GM21717 (cell line): ENCODE data around the gene CHD6.
"Not testable (repeated sequence)": the region's sequence is repeated elsewhere in the genome, so short reads cannot be mapped to it uniquely, and the experiment has no call there.

Experiments
- ATAC-seq: cut with Tn5 transposase; IDR thresholded peaks from one replicate; pipeline ENCODE4 v1.9.1; 2021; ENCODE audit warnings: mild to moderate bottlenecking, moderate library complexity; ENCODE audit not compliant: unreplicated experiment

CHD6 gene

GRCh38 chr20:41551011-41551705 lies 67.0 kb downstream of the CHD6 start:
- no peak for ATAC-seq

- ATAC-seq, result no peak
Measured at GRCh38 chr20:41547221-41547620, 71.0 kb downstream of the CHD6 start.

- ATAC-seq, result no peak
Measured at GRCh38 chr20:41546535-41546934, 71.6 kb downstream of the CHD6 start.

GRCh38 chr20:41544472-41544871 lies 73.7 kb downstream of the CHD6 start:
- ATAC-seq, result no peak

GRCh38 chr20:41540918-41541317 lies 77.3 kb downstream of the CHD6 start:
- ATAC-seq, result no peak

- no peak for ATAC-seq
Measured at GRCh38 chr20:41540459-41540858, 77.7 kb downstream of the CHD6 start.

GRCh38 chr20:41538810-41539596 lies 79.2 kb downstream of the CHD6 start:
- no peak for ATAC-seq

GRCh38 chr20:41537865-41538264 lies 80.3 kb downstream of the CHD6 start:
- no peak for ATAC-seq

- not testable (repeated sequence) for ATAC-seq
Measured at GRCh38 chr20:41535551-41535950, 82.6 kb downstream of the CHD6 start.

- ATAC-seq, result no peak
Measured at GRCh38 chr20:41534842-41535241, 83.3 kb downstream of the CHD6 start.

- ATAC-seq, result no peak
Measured at GRCh38 chr20:41534170-41534569, 84.0 kb downstream of the CHD6 start.

GRCh38 chr20:41533537-41534136 lies 84.5 kb downstream of the CHD6 start:
- no peak for ATAC-seq

- no peak for ATAC-seq
Measured at GRCh38 chr20:41532935-41533334, 85.2 kb downstream of the CHD6 start.

- no peak for ATAC-seq
Measured at GRCh38 chr20:41531518-41532275, 86.5 kb downstream of the CHD6 start.

GRCh38 chr20:41530923-41531322 lies 87.3 kb downstream of the CHD6 start:
- no peak for ATAC-seq

GRCh38 chr20:41526327-41526726 lies 91.8 kb downstream of the CHD6 start:
- ATAC-seq, result no peak

GRCh38 chr20:41524980-41525613 lies 93.1 kb downstream of the CHD6 start:
- ATAC-seq, result no peak

GRCh38 chr20:41523857-41524256 lies 94.3 kb downstream of the CHD6 start:
- ATAC-seq, result no peak

GRCh38 chr20:41513829-41514228 lies 104.3 kb downstream of the CHD6 start:
- ATAC-seq, result no peak

- ATAC-seq, result no peak
Measured at GRCh38 chr20:41512624-41513023, 105.6 kb downstream of the CHD6 start.
